ENCODE measurements around the gene QRFP. TPM values are rescaled to one million over a fixed set of nuclear protein-coding genes. Genes with fewer than 3 reads are reported as not detected.

QRFP gene
- total RNA-seq, 3 donors from 2014 or later = 0.24 to 0.87 TPM; not detected in 1

- ATAC-seq (no peak), DNase-seq (no peak)
- intact Hi-C loops (cut with DNase I, micrococcal nuclease) = no loop called here
- TF ChIP-seq CTCF (IDR thresholded peaks at IDR 0.05) = no peak
- H3K4me3 ChIP-seq = no peak overlapping the region
- H3K4me1 ChIP-seq (ENCODE audit: low read depth) = no peaks in the 10 kb centered on the region
- no peaks in the 10 kb centered on the region for H3K9me3 ChIP-seq
- no peaks in the 10 kb centered on the region for H3K36me3 ChIP-seq (ENCODE audit: low read depth)
Observed at GRCh38 chr9:130927338-130927737, 30.7 kb upstream of the QRFP start.

- ATAC-seq (no peak), DNase-seq (no peak)
- H3K4me1 ChIP-seq (ENCODE audit: low read depth) = no peaks in the 10 kb centered on the region
- H3K9me3 ChIP-seq = no peaks in the 10 kb centered on the region
- H3K36me3 ChIP-seq (ENCODE audit: low read depth) = no peaks in the 10 kb centered on the region
- intact Hi-C loops (cut with DNase I, micrococcal nuclease) = no loop called here
- no peak for TF ChIP-seq CTCF (IDR thresholded peaks at IDR 0.05)
- no peak overlapping the region for H3K4me3 ChIP-seq
Observed at GRCh38 chr9:130925050-130925678, 28.6 kb upstream of the QRFP start.

- H3K9me3 ChIP-seq = no peaks in the 10 kb centered on the region
Observed at GRCh38 chr9:130924448-130924788, 27.8 kb upstream of the QRFP start.

GRCh38 chr9:130923611-130924447 lies 27.2 kb upstream of the QRFP start:
- TF ChIP-seq CTCF (IDR thresholded peaks at IDR 0.05) = no peak
- no peaks in the 10 kb centered on the region for H3K4me1 ChIP-seq (ENCODE audit: low read depth)
- H3K36me3 ChIP-seq (ENCODE audit: low read depth) = no peaks in the 10 kb centered on the region
- DNase-seq (no peak), ATAC-seq (no peak)
- H3K9me3 ChIP-seq = no peaks in the 10 kb centered on the region
- intact Hi-C loops (cut with DNase I, micrococcal nuclease) = no loop called here
- no peak overlapping the region for H3K4me3 ChIP-seq

More at GRCh38 chr9:130924448-130924788, 27.8 kb upstream of the QRFP start:
- intact Hi-C loops (cut with DNase I, micrococcal nuclease) = no loop called here
- DNase-seq (no peak), ATAC-seq (no peak)
- H3K4me3 ChIP-seq = no peak overlapping the region
- TF ChIP-seq CTCF (IDR thresholded peaks at IDR 0.05) = no peak
- no peaks in the 10 kb centered on the region for H3K36me3 ChIP-seq (ENCODE audit: low read depth)
- no peaks in the 10 kb centered on the region for H3K4me1 ChIP-seq (ENCODE audit: low read depth)

- intact Hi-C loops (cut with DNase I, micrococcal nuclease) = no loop called here
Observed at GRCh38 chr9:130922893-130923610, 26.4 kb upstream of the QRFP start.

More at GRCh38 chr9:130922893-130923610, 26.4 kb upstream of the QRFP start:
- DNase-seq (no peak), ATAC-seq (no peak)
- TF ChIP-seq CTCF (IDR thresholded peaks at IDR 0.05) = no peak
- Histone ChIP-seq H3K4me3 (no peak overlapping the region), H3K36me3 (ENCODE audit: low read depth) (no peaks in the 10 kb centered on the region), H3K9me3 (no peaks in the 10 kb centered on the region), H3K4me1 (ENCODE audit: low read depth) (no peaks in the 10 kb centered on the region)

Data from mucosa of descending colon (tissue), 3 donors.